GM23248 (cell line): ENCODE results near the gene PLPP6.

Experiments
- EZH2 ChIP-seq: fragments of 200-600 bp; sonication (generic); IDR thresholded peaks from 2 replicates; pipeline ENCODE4 v1.6.1; 2018; ENCODE audit warnings: antibody characterized with exemption, mild to moderate bottlenecking; ENCODE audit not compliant: insufficient read depth, poor library complexity, severe bottlenecking
- EZH2phosphoT487 ChIP-seq: fragments of 200-600 bp; sonication (generic); IDR thresholded peaks from 2 replicates; pipeline ENCODE4 v1.6.1; 2018; ENCODE audit warnings: antibody characterized with exemption, moderate library complexity, mild to moderate bottlenecking, low read depth; ENCODE audit not compliant: insufficient read depth

GRCh38 chr9:4690144-4690543 is 28.1 kb downstream of the PLPP6 start:
- TF ChIP-seq EZH2 (no peak), EZH2phosphoT487 (no peak)
